Left hindlimb (tissue), 1 donor: Measurements from ENCODE around the gene CNTNAP2.
"Not testable (repeated sequence)": the region's sequence is repeated elsewhere in the genome, so short reads cannot be mapped to it uniquely, and the experiment has no call there.

Experiments
- DNase-seq: peaks from one replicate; pipeline ENCODE4 v3.0.0-alpha.2; 2018

CNTNAP2 gene

GRCh38 chr7:147721962-147722830 lies 1605.6 kb downstream of the CNTNAP2 start:
- no peak for DNase-seq

- DNase-seq, result no peak
These were observed 1606.9 kb downstream of the CNTNAP2 start for GRCh38 chr7:147723536-147723935.

- no peak for DNase-seq
These were observed 1614.7 kb downstream of the CNTNAP2 start for GRCh38 chr7:147731311-147731710.

- not testable (repeated sequence) for DNase-seq
These were observed 1621.1 kb downstream of the CNTNAP2 start for GRCh38 chr7:147737559-147738214.

GRCh38 chr7:147742301-147742700 lies 1625.7 kb downstream of the CNTNAP2 start:
- no peak for DNase-seq

- no peak for DNase-seq
These were observed 1639.7 kb downstream of the CNTNAP2 start for GRCh38 chr7:147756300-147756699.

- DNase-seq, result peak; percentile 42
These were observed 1642.8 kb downstream of the CNTNAP2 start for GRCh38 chr7:147759327-147759943.

GRCh38 chr7:147765301-147765700 lies 1648.7 kb downstream of the CNTNAP2 start:
- DNase-seq, result no peak

GRCh38 chr7:147771344-147771743 lies 1654.7 kb downstream of the CNTNAP2 start:
- DNase-seq, result no peak

- DNase-seq, result no peak
These were observed 1657.9 kb downstream of the CNTNAP2 start for GRCh38 chr7:147774461-147774860.

GRCh38 chr7:147775516-147776284 lies 1659.1 kb downstream of the CNTNAP2 start:
- no peak for DNase-seq

- DNase-seq, result no peak
These were observed 1660.7 kb downstream of the CNTNAP2 start for GRCh38 chr7:147777309-147777708.

- DNase-seq, result no peak
These were observed 1663.3 kb downstream of the CNTNAP2 start for GRCh38 chr7:147779949-147780348.

GRCh38 chr7:147796581-147796980 lies 1680.0 kb downstream of the CNTNAP2 start:
- no peak for DNase-seq

GRCh38 chr7:147798001-147798400 lies 1681.4 kb downstream of the CNTNAP2 start:
- no peak for DNase-seq

GRCh38 chr7:147801762-147802161 lies 1685.2 kb downstream of the CNTNAP2 start:
- DNase-seq, result not testable (repeated sequence)

GRCh38 chr7:147803151-147803550 lies 1686.5 kb downstream of the CNTNAP2 start:
- no peak for DNase-seq

- no peak for DNase-seq
These were observed 1687.0 kb downstream of the CNTNAP2 start for GRCh38 chr7:147803606-147804005.

GRCh38 chr7:147804032-147804431 lies 1687.4 kb downstream of the CNTNAP2 start:
- no peak for DNase-seq

GRCh38 chr7:147805996-147806576 lies 1689.5 kb downstream of the CNTNAP2 start:
- no peak for DNase-seq

- DNase-seq, result no peak
These were observed 1693.2 kb downstream of the CNTNAP2 start for GRCh38 chr7:147809786-147810185.

- DNase-seq, result no peak
These were observed 1693.7 kb downstream of the CNTNAP2 start for GRCh38 chr7:147810269-147810668.

- DNase-seq, result no peak
These were observed 1695.3 kb downstream of the CNTNAP2 start for GRCh38 chr7:147811923-147812322.
